CD4-positive, alpha-beta T cell treated with Interleukin-10 for 1 hour (primary cell): ENCODE results near the gene KRTAP12-3.
"Not testable (repeated sequence)": the region's sequence is repeated elsewhere in the genome, so short reads cannot be mapped to it uniquely, and the experiment has no call there.

Source experiments
- DNase-seq: peaks from one replicate; pipeline ENCODE4 v3.0.0-alpha.2; 2020

KRTAP12-3 gene

DNA sequence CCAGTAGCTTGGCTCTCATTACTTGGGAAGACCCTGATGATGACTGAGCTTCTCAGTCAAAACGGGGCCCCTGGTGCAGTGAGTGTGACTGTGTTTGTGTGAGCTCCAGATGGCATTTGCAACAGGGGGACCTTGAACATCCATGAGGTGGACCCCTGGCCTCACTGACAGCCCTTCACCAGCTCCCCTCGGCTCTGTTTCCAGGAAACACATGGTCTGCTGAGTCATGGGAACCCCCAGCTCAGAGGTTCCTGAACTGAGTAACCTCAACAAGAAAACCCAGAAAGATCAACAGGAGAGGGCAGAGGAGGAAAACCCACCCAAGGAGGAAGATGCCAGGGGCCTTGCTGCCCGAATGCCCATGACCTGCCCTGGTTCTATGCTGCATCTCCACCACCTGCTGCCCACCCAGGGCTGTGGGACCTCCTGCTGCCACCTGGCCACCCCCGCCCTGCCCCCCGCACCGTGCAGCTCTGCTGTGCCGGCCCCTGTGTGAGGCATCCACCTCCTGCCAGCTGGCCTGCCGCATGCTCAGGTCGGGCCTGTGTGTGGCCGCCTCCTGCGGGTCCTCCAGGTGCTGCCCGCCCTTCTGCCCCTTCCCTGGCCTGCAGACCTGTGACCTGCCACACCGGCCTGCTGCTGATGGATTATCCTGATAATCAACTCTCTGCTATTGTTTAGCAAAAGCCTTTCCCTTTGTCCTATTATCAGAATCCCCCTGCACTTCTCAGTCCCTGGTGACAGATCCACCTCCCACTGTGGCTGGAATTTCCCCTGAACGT is 28.5 kb downstream of the KRTAP12-3 start:
- no peak for DNase-seq

DNA sequence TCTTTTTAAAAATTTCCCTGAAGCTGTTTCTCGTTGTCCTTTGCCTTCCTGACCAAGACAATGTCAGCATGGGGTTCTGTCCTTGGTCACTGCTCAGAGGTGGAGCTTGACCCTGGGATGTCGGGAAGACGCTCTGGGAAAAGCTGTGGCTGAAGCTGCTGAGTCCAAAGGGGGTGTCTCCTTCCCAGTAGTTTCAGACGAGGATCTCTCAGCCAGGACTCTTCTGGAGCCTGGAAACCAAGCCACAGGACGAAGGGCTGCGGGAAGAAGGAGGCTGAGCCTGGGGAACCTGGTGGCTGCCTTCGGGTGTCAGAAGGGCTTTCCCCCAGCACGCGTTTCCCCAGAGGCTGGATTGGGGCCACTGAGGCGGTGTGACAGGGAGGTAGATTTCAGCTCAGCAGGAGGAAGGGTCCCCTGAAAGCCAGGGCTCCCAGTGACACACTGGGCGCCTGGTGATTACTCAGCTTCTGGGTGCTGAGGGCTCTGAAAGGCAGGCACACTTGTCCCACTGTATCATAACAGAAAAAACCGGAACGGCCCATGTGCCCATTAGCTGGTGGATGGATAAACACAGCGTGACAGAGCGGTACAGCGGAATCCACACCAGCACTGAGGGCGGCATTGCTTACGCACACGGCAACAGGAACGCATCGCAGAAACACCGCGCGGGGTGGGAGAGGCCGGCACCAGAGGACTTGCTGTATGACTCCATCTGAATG is 29.3 kb downstream of the KRTAP12-3 start:
- no peak for DNase-seq

GRCh38 chr21:44687671-44688070 is 29.9 kb downstream of the KRTAP12-3 start:
- no peak for DNase-seq

- not testable (repeated sequence) for DNase-seq
Measured at GRCh38 chr21:44689740-44690139, 32.0 kb downstream of the KRTAP12-3 start.

GRCh38 chr21:44691686-44692085 is 34.0 kb downstream of the KRTAP12-3 start:
- DNase-seq, result no peak

DNA sequence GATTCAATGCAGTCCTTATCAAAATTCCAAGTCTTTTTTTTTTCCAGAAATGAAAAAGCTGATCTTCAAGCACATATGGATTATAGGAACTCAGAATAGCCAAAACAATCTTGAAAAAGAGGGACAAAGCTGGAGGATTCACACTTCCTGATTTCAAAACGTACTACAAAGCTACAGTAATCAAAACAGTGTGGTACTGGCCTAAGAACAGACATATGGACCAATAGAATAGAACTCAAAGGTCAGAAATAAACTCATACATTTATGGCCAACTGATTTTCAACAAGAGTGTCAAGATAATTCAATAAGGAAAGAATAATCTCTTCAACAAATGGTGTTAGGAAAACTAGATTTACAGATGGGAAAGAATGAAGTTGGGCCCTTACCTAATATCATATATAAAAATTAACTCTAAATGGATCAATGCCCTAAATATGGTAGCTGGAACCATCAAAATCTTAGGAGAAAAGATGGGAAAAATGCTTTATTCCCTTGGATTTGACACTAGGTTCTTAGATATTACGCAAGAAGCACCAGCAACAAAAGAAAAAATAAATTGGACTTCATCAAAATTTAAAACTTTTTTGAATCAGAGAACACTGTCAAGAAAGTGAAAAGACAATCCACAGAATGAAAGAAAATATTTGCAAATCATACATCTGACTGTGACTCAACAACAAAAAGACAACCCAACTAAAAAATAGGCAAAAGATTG is 35.2 kb downstream of the KRTAP12-3 start:
- no peak for DNase-seq

- DNase-seq, result no peak
Measured at GRCh38 chr21:44694776-44695175, 37.0 kb downstream of the KRTAP12-3 start.

- DNase-seq, result no peak
Measured at GRCh38 chr21:44695184-44695583, 37.5 kb downstream of the KRTAP12-3 start.

GRCh38 chr21:44695641-44696040 is 37.9 kb downstream of the KRTAP12-3 start:
- DNase-seq, result no peak

DNA sequence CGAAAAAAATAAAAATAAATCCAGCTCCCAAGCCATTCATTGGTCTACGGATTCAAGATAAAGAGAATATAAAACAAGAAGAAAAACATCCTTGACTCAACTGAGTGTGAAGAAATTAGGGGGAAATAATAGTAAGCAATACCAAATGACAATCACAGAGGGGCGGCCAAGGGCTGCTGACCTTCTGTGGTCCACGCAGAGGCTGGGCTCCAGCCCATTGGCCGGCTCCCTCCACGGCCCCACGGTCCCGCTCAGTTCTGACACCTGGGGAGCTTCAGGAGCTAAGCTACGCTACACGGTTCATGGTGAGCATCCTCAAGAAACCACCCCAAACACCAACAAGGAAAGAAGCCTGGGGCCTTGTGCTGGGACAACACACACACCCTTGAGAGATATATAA is 38.8 kb downstream of the KRTAP12-3 start:
- DNase-seq, result no peak

DNA sequence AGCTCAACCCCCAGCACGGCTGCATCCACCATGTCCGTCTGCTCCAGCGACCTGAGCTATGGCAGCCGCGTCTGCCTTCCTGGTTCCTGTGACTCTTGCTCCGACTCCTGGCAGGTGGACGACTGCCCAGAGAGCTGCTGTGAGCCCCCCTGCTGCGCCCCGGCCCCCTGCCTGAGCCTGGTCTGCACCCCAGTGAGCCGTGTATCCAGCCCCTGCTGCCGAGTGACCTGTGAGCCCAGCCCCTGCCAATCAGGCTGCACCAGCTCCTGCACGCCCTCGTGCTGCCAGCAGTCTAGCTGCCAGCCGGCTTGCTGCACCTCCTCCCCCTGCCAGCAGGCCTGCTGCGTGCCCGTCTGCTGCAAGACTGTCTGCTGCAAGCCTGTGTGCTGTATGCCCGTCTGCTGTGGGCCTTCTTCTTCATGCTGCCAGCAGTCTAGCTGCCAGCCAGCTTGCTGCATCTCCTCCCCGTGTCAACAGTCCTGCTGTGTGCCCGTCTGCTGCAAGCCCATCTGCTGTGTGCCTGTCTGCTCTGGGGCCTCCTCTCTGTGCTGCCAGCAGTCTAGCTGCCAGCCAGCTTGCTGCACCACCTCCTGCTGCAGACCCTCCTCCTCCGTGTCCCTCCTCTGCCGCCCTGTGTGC is 39.6 kb downstream of the KRTAP12-3 start, which contains the start of gene KRTAP10-12:
Gene KRTAP10-12, plus strand, starts transcription at position 1 of the 639 bp plus-strand sequence. Its CDS starts 30 bp downstream, at position 31.
- DNase-seq, result not testable (repeated sequence)

- DNase-seq, result no peak
Measured at GRCh38 chr21:44697811-44698734, 40.3 kb downstream of the KRTAP12-3 start.

- no peak for DNase-seq
Measured at GRCh38 chr21:44699502-44700001, 41.8 kb downstream of the KRTAP12-3 start.

GRCh38 chr21:44700101-44701022 is 42.6 kb downstream of the KRTAP12-3 start:
- no peak for DNase-seq

- DNase-seq, result no peak
Measured at GRCh38 chr21:44701023-44701400, 43.3 kb downstream of the KRTAP12-3 start.

- DNase-seq, result no peak
Measured at GRCh38 chr21:44701541-44701940, 43.8 kb downstream of the KRTAP12-3 start.

DNA sequence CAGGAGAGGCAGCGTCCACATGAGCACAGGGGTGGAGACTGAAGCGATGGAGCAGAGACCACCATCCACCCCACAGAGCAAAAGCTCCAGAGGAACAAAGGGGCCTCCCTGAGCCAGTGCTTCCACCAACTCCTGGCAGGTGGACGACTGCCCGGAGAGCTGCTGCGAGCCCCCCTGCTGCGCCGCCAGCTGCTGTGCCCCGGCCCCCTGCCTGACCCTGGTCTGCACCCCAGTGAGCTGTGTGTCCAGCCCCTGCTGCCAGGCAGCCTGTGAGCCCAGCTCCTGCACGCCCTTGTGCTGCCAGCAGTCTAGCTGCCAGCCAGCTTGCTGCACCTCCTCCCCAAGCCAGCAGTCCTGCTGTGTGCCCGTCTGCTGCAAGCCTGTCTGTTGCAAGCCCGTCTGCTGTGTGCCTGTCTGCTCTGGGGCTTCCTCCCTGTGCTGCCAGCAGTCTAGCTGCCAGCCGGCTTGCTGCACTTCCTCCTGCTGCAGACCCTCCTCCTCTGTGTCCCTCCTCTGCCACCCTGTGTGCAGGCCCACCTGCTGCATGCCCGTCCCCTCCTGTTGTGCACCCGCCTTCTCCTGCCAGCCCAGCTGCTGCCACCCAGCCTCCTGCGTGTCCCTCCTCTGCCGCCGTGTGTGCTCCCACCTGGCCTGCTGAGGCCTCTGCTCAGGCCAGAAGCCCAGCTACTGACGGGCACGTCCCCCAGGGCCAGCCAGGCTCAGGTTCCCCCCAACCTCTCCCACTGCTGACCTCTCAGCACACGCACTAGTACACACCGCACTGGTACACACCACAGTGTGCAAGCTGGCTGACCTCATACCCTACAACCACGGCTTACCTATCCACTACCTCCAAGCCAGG is 44.6 kb downstream of the KRTAP12-3 start:
- DNase-seq, result no peak

GRCh38 chr21:44702973-44703730 is 45.4 kb downstream of the KRTAP12-3 start:
- DNase-seq, result no peak
